ENCODE measurements around the gene EXOSC10.

EXOSC10 gene

GRCh38 chr1:11046625-11047365 lies 52.9 kb downstream of the EXOSC10 start, which contains the start of gene MASP2:
TSS of gene MASP2 (minus strand) at chr1:11047239. CDS start at chr1:11047207, 32 bp downstream.
- no peak for TF ChIP-seq CTCF (IDR thresholded peaks at IDR 0.05; ENCODE audit: extremely low read depth, missing control alignments)
- DNase-seq (ENCODE audit: low spot score), result no peak

DNA sequence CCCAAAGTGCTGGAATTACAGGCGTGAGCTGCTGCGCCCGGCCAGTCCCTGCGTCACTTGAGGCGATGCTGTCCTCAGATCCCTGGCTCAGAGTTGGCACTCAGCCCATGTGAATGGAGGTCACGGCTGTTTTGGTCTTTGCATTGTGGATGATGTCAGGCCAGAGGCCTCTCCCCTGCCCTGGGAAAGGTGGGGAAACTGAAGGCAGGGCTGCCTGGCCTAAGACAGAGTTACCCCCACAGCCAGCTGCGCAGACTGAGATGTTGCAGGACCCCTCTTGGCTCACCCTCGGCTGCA lies 53.5 kb downstream of the EXOSC10 start:
- no peak for TF ChIP-seq CTCF (IDR thresholded peaks at IDR 0.05; ENCODE audit: extremely low read depth, missing control alignments)

DNA sequence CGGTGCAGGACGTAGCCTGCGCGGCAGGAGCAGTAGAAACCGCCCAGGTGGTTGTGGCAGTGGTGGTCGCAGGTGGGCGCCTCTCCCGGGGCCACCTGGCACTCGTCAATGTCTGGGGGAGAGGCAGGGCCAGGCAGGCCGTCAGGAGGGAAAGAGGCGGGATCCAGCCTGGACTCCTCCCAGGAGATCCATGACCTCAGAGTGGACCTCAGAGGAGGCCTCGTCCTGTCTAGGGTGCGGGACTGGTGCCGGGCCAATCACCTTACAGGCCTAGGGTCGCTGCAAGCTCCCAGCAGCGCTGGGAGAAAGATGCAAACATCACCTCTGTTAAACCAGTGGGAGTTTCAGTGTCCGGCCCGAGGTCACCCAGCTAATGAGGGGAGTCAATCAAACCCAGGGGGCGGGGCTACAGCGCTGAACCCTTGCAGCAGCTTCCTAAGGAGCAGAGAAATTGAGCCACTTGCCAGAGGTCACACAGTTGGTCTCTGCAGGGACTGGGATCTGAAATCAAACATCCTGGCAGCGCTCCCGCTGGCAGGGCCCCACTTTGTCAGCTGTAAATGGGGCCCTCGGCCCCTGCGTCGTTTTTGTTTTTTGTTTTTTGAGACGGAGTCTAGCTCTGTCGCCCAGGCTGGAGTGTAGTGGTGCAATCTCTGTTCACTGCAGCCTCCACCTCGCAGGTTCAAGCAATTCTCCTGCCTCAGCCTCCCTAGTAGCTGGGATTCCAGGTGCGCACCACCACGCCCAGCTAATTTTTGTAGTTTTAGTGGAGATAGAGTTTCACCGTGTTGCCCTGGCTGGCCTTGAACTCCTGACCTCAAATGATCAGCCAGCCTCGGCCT lies 54.0 kb downstream of the EXOSC10 start:
- no peak for DNase-seq (ENCODE audit: low spot score)

More for the DNA sequence above, 53.5 kb downstream of the EXOSC10 start:
- no peak for DNase-seq (ENCODE audit: low spot score)

DNA sequence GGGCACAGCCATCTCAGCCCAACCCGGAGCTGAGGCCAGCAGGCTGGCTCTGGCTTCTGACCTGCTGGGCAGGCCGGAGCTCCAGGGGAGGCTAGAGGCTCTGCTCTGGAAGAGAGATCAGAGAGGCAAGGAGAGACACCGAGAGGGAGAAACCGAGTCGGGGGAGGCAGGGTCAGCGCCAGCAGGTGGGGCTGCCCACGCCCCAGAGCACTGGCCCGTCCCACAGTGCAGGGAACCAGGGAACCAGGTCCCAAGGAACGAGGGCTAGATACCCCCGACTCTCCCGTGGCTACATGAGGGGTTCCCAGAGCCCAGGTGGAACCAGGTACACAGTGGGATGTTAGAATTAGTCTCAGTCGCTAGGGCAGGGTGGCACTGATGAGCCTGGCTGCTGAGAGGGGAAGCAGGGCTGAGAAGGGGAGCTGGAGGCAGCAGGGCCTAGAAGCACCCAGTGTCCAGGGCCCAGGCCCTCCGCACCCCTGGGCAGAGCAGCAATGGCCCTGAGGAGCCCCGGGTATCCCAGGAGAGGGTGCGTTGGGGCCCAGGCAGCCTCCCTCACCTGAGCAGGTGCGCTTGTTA lies 54.7 kb downstream of the EXOSC10 start:
- TF ChIP-seq CTCF (IDR thresholded peaks at IDR 0.05; ENCODE audit: extremely low read depth, missing control alignments), result no peak

More for the DNA sequence above, 54.0 kb downstream of the EXOSC10 start:
- TF ChIP-seq CTCF (IDR thresholded peaks at IDR 0.05; ENCODE audit: extremely low read depth, missing control alignments), result no peak

DNA sequence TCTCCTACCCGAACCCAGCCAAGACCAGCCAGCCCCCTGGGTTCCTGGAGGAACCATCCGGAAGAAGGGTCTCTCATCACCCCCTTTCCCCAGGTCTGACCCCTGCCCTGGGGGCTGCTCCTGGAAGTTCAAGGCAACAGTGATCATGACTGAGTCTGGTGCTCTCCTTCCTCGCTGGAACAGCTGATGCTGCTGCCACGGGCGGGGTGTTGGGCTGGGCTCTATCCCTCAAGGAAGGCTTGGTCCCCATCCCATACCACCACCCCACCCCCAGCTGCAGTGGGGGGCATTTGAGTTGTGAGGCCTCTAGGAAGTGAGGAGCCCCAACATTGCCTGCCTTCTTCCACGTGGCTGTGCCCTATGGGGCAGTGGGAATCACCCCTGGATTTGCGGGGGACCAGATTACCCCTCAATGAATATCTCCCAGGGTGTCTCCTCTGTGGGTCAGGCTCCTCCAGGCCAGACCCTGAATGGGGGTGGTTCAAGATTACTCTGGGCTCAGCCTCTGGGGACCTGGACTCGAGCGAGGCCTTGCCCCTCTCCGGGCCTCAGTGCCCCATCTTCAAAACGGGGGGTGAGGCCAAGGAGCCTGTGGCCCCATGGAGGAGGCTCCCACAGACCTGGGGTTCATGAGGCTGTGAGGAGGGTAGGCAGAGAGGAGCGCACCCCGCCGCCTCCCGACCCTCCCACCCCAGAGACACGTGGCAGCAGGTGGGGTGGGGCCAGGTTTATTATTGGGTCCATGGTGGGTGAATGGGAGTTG lies 55.4 kb downstream of the EXOSC10 start:
- TF ChIP-seq CTCF (IDR thresholded peaks at IDR 0.05; ENCODE audit: extremely low read depth, missing control alignments), result no peak

More for the DNA sequence above, 54.7 kb downstream of the EXOSC10 start:
- no peak for DNase-seq (ENCODE audit: low spot score)

DNA sequence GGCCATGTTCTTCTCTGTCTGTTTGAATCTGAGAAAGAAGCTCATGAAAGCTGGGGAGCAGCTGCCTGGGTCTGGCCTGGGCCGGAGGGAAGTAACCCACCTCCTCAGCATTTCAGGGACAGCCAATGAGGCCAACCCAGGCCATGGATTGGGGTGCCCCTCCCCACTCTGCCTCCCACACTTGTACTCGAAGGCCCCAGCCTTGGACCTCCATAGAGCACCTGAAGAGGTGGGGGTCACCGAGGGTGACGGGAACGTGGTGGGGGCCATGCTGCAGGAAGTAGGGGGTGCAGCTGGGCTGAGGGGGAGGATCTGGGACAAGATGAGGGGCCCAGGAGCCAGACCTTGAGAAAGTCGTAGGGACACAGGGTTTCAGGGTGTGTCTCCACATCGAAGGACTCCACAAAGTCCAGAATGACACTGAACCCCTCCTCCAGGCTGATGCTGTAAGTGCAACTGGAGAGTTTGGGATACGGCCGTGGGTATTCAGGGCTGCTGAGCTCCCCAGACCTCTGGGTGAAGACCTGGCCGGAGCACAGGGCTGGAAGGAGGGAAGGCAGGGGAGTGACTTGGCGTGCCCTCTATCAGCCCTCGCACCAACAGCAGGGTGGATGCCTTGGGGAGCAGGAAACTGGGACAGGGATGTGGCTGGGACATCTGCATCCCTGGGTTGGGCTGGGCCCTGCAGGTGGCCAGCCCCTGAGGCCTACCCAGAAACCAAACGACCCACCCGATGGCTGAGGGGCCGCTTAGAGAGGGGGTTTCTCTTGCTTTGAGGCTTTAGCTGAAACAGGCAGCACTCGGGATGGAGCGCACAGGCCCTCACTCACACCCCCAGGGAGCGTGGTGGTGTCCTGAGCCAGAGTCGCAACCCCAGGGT lies 56.4 kb downstream of the EXOSC10 start:
- no peak for DNase-seq (ENCODE audit: low spot score)
- no peak for TF ChIP-seq CTCF (IDR thresholded peaks at IDR 0.05; ENCODE audit: extremely low read depth, missing control alignments)

More for the DNA sequence above, 55.4 kb downstream of the EXOSC10 start:
- no peak for DNase-seq (ENCODE audit: low spot score)

All from GM20000 (cell line).